HG03378 (cell line): ENCODE measurements around the gene HLF.

Experiments
- ATAC-seq: cut with Tn5 transposase; IDR thresholded peaks from one replicate; pipeline ENCODE4 v1.9.1; 2021; ENCODE audit warnings: mild to moderate bottlenecking, moderate library complexity; ENCODE audit not compliant: unreplicated experiment

HLF gene

GRCh38 chr17:55264645-55265298 is at the start of gene HLF:
Gene HLF (plus strand): TSS chr17:55264960. CDS start chr17:55265485, 525 bp downstream.
- ATAC-seq: no peak

DNA sequence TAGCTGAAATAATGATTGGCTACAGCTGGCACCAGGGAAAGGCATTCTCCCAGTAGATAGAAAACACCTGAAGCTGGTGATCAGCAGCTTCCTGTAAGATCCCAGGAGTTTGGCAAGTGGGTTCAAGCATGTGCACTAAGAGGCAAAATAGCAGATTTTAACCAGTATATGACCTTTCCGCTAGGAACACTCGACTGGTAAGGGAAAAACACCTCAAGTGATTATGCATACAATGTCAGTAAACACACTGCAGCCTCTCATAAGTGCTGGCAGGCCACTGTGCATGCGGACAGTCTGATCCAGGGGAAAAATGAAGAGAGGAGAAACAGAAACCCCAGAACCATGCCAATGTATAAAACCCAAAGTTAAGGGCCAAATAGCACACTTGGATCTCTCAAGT is 49.0 kb upstream of the HLF start:
- no peak for ATAC-seq

DNA sequence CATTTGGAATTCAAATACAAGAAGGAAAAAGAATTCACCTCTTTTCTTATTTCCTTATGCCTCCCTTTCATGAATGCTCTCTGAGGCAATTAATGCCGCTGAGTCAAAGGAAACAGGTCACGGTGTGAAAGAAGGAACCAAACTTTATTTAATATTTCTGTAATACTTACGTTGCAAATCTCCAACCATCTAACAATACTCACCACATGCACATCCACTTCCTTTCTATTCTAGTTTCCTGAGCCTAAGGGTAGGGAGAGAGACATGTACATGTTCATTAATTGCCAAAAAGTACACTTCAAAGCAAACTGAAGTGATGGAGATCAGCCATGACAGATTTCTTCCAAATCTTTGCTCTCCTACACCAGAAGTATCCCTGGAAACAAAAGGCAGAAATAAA is 47.9 kb upstream of the HLF start:
- no peak for ATAC-seq

DNA sequence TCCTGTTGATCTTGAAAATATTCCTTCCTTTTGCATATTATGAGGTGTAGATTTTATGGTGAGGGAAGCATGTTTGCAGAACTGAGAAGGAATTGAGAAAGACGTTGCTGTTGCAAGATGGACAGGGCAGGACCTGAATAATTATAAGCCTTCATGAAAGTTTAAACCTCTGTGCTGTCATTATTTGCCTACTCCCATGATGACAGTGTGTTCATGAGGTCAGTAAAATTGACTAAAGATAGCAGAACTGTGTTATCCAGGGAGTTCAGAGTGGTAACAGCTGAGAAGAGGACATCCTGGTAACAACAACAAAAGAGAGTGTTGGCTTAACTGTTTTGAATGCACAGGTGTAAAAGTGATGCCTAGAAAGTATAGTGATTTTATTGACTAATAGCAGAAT is 45.3 kb upstream of the HLF start:
- no peak for ATAC-seq

- ATAC-seq: no peak
Measured at GRCh38 chr17:55219934-55220333, 44.8 kb upstream of the HLF start.

- no peak for ATAC-seq
Measured at GRCh38 chr17:55223524-55223923, 41.2 kb upstream of the HLF start.

DNA sequence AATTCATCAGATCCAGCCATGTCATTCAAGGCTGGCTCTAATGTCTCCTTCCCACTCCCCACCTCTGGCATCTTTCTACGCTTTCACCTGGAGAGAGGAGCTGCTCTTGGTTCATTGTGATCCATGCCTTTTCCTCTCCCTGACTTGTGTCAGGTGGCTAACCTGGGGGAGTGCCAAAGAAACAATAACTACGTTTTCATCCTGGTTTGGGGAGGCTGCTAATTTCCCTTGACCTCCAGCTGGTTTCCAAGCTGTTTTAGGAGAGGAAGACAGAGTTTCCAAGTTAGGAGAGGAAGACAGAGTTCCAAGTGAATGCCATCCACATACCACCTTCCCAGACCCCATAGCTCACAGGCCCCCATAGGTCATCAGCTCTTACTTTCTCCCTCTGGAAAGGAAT is 40.0 kb upstream of the HLF start:
- no peak for ATAC-seq

DNA sequence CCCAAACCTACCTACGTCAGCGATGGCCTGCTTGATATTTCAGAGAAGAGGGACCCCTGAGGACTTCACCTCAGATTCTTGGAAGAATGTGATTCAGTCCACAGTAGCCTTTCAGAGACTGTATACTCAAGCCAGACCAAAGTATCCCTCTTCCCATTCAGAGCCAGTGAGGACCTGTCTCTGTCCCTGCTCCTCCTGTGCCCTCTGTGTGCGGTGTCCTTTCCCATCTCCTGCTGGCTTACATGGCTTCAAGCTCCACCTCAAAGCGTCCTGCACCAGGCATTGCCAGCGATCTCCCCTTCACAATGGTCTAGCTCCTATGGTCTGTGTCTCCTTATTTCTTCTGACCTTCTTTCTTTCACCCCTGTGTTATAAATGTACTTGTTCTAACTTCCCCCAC is 39.5 kb upstream of the HLF start:
- ATAC-seq: no peak

DNA sequence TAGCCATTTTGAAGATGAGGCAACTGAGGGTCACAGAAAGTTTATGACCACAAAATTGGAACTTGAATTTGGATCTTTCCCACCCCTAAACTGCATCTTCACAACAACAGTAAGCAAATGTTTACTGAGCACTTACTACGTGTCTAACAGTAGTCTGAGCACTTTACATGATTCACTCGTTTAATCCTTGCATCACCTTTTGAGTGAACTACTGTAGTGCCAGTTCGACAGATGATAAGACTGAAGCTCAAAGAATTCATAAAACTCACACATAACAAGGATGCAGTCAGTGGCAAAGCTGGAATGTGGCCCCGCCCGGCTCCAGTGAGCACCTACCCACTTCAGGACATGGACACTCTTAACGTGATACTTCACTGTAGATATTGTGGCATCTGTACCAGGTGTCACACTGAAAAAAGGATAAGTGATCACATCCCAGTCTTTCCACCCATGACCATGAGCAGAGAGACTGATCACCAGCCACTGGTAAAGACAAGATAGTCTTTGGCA is 36.0 kb upstream of the HLF start:
- ATAC-seq: no peak

GRCh38 chr17:55229276-55229675 is 35.5 kb upstream of the HLF start:
- ATAC-seq: no peak

GRCh38 chr17:55230716-55231115 is 34.0 kb upstream of the HLF start:
- ATAC-seq: no peak

GRCh38 chr17:55233840-55234239 is 30.9 kb upstream of the HLF start:
- no peak for ATAC-seq

DNA sequence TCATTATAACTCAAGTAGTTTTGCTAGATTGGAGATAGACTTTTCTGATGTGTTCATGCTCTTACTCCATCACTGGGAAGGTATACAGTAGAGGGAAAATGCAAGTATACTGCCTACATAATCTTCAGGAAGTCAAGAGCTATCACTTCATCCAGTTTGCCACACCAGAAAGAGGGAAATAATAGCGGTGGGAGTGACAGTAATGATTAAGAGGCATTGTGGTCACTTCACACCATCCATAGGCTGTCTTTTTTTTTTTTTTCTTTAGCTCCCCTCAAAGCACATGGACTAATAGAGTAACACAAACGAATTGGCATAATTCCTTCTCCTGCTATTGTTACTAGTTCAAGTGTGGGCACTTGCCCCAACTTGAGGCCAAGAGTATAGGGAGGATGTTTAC is 28.4 kb upstream of the HLF start:
- ATAC-seq: no peak

GRCh38 chr17:55237268-55237667 is 27.5 kb upstream of the HLF start:
- ATAC-seq: no peak

GRCh38 chr17:55237841-55238178 is 26.9 kb upstream of the HLF start:
- no peak for ATAC-seq

DNA sequence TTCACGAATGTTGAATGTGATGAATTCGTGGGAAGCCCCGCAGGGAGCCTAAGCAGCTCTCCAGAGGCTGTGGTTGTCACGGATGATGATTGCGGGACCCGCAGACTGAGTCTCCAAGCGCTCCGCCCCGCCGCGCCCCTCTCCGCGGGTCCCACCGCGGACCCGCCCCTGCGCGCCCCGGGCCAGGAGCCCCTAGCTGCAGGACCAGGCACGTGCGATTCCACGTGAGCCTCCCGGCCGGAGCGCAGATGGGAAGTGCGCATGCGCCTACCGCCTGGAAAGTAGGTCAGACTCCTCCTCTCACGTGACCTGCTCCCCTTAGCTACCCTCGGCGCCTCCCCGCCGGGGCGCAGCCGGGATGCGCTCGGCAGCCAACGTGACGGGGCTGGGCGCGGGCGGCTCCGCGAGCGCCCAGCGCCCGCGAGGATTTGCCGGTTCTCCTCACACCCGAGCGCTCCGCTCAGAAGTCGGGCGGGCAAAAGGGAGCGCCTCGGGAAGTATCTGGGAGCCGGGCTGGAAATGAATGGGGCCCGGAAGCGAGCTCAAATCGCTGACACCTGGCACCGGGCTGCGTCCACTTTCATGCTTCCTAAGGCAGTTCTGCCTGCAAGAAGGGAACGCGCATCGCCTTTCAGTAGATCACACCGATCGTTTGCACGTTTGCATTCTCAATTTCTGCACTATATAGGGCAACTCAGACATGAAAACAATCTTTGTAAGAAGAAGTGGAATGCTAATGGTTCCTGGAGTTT is 26.4 kb upstream of the HLF start:
- peak; percentile 87 for ATAC-seq

DNA sequence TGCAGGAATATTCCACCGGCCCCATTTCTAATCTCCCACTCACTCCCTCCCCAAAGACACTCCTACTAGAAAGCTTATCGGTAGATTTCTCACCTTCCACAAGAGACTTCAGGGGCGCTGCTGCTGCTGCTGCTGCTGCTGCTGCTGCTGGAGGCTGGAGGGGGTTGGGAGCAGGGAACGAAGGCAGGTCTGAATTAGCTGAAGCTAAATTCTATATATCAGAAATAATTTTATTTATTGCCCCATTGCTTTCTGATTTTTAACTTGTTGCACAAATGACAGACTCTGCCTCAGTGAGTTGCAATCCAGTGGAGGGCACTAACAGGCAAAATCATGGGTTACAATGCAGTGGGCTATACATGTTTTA is 25.8 kb upstream of the HLF start:
- peak; percentile 9 for ATAC-seq

DNA sequence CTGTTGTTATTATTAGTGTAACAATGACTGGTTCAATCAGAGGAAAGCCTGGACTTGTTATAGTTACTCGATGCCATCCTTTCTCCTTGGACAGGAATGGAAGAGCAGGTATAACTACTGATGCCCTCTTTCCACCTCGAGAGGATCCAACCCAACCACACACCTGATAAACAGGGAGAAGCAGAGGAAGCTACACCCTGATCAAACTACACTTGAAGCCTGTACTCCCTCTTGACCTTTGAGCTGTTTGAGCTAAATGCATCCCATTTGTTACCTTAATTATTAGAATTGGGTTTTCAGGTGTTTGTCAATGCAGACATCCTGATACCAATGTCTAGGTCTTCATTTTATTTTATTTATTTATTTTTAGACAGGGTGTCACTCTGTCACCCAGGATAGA is 23.7 kb upstream of the HLF start:
- no peak for ATAC-seq

DNA sequence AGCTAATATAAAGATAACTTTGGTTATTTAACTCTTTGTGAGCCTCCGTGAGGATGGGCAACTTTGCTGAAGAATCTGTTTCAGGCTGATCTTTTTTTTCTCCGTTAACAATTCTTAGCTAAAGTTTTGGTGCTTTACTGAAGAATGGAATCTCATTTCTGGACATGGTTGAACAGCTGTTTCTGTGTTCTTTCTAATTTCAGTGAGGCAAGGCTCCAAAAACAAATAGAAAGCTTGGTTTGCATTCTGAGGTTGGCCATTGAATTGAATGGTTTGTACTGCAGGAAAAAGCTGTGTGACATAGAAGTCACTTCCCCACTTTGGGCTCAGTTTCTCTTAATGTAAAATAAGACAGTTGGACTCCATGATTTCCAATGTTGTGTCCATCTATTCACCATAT is 22.3 kb upstream of the HLF start:
- ATAC-seq: no peak

DNA sequence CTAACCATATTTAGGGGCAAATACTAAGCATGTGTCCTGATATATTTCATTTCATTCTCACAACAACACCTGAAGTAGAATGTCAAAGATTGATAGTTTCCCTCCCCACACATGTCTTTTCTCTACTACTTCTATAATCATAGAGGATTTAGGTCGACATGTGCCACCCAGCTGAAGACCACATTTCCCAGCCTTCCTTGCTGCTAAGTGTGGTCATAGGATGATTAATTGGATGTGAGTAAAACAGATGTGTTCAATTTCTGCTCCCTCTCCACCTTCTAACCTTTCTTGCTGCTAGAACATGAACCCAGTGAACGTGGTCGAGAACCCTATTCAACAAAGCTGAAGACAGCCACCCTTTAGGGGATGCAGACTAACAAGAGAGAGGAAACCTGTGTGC is 18.8 kb upstream of the HLF start:
- no peak for ATAC-seq

DNA sequence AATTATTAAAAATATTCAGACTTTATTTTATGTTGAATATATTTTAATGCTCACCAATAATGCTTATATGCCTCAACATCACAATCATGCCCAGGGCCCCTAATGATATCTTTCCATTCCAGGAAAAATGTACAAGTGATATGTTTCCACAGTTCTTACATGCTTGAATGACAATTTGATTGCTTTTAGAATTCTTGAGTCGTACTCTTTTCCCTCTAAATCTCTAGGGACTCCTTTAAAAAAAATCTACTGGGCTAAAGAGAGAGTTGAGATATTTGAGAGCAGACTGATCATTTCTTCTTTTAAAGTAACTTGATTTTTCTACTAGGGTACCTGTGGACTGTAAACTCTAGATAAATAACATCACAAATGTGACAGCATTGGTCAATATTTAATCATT is 18.2 kb upstream of the HLF start:
- ATAC-seq: no peak

DNA sequence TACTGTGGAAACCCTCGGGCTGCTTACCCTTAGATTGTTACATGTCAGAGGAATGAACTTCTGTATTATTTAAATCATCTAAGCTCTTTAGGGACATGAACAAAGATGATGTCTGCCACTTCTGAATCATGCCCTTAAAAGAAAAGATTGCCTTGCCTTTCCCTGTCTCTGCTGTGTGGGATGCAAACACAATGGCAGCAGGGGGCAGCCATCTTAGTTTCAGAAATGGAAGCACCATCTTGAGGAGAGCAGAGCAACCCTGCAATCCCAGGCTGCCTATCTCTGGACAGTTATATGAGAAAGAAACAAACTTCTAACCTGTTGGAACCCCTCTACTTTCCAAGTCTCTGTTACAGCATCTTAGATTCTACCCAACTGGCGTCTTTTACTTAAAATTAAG is 16.7 kb upstream of the HLF start:
- ATAC-seq: no peak

DNA sequence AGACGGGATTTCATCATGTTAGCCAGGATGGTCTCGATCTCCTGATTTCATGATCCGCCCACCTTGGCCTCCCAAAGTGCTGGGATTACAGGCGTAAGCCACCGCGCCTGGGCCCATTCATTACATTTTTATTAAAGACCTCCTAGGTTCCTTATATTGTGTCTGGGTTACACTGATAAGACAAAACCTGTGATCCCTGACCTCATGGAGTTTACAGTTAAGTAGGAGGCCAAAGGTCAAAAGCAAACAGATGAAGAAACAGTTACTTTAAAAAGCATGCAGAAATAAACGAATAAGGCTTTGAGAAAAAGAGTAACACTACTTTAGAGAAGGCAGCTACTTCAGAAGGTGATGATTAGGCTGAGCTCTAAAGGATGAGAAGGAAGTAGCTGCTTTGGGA is 14.9 kb upstream of the HLF start:
- ATAC-seq: no peak
